ENCODE results near the gene TBPL2. TPM values are rescaled to one million over a fixed set of nuclear protein-coding genes. Genes with fewer than 3 reads are reported as not detected.

TBPL2 gene
- total RNA-seq, 1 experiment from 2014 or later = not detected

GRCh38 chr14:55388160-55388559, 52.3 kb downstream of the TBPL2 start:
- H2BK120ac ChIP-seq (ENCODE audit: low read depth, low read length, poor library complexity, severe bottlenecking) = no peak overlapping the region
- H3K56ac ChIP-seq (ENCODE audit: insufficient read length, low read depth, low read length) = no peak overlapping the region
- H3K4me2 ChIP-seq (ENCODE audit: insufficient read depth, insufficient read length, low read length) = no peak overlapping the region
- no peaks in the 10 kb centered on the region for H3K4me1 ChIP-seq (ENCODE audit: insufficient read depth, low read length)
- TF ChIP-seq CTCF (conservative IDR thresholded peaks at IDR 0.05) = no peak
- H2AFZ ChIP-seq (ENCODE audit: low read length) = no peak overlapping the region
- H3K79me1 ChIP-seq (ENCODE audit: insufficient read depth, low read depth, low read length, poor library complexity, severe bottlenecking) = no peaks in the 10 kb centered on the region
- no peak overlapping the region for H3K4ac ChIP-seq (ENCODE audit: low read depth, low read length)
- no peak overlapping the region for H2BK12ac ChIP-seq (ENCODE audit: insufficient read length, low read depth, low read length)
- H3K9ac ChIP-seq (ENCODE audit: extremely low read depth, insufficient read length, low read length) = no peak overlapping the region
- no peak overlapping the region for H2AK5ac ChIP-seq (ENCODE audit: insufficient read length, low read length)
- no peaks in the 10 kb centered on the region for H4K20me1 ChIP-seq (ENCODE audit: control insufficient read depth, insufficient read depth, insufficient read length)
- H3K27ac ChIP-seq (ENCODE audit: insufficient read length, low read depth, low read length) = no peak overlapping the region
- H4K8ac ChIP-seq (replicated peaks; ENCODE audit: insufficient read length, low read depth, low read length) = no peak overlapping the region
- Mint-ChIP-seq H3K4me1 (0 out of 4 replicates have a peak, but pooled peaks cover 0 to 3% of the 10 kb centered on the region in 2 experiments), H3K27ac (no peak overlapping the region), H3K4me3 (no peak overlapping the region), H3K27me3 (ENCODE audit: low read depth) (no peaks in the 10 kb centered on the region), H3K36me3 (ENCODE audit: insufficient read depth in 1 of 3, low read depth in 3 of 3) (peaks cover 2 to 36% (median 13%) of the 10 kb centered on the region in 3 experiments; a peak in 6 of 7 replicates), H3K9me3 (no peaks in the 10 kb centered on the region)
- H3K18ac ChIP-seq (ENCODE audit: insufficient read length, low read depth, low read length) = no peak overlapping the region
- H3K27me3 ChIP-seq (ENCODE audit: insufficient read depth, low read length) = no peaks in the 10 kb centered on the region
- no peak overlapping the region for H3K14ac ChIP-seq (ENCODE audit: insufficient read depth, low read length)
- H2BK20ac ChIP-seq (ENCODE audit: low read depth, low read length, poor library complexity, severe bottlenecking) = no peak overlapping the region
- peaks cover 2% of the 10 kb centered on the region for H3K23me2 ChIP-seq (ENCODE audit: insufficient read length, low read depth, low read length, poor library complexity, severe bottlenecking)
- DNase-seq = no peak
- no peak overlapping the region for H2BK15ac ChIP-seq (ENCODE audit: low read depth, low read length)
- H3T11ph ChIP-seq (ENCODE audit: low read length) = no peak overlapping the region
- no peak overlapping the region for H4K5ac ChIP-seq (ENCODE audit: insufficient read length, low read depth, low read length)
- no peaks in the 10 kb centered on the region for H3K9me3 ChIP-seq (ENCODE audit: control insufficient read depth, low read depth, low read length)
- H3K79me2 ChIP-seq (ENCODE audit: insufficient read depth, low read length) = no peaks in the 10 kb centered on the region
- no peak overlapping the region for H4K91ac ChIP-seq (ENCODE audit: insufficient read length, low read depth, low read length)
- H3K23ac ChIP-seq (ENCODE audit: insufficient read length, low read depth, low read length) = no peak overlapping the region
- H2BK5ac ChIP-seq (ENCODE audit: insufficient read length, low read length) = no peak overlapping the region
